MV-4-11 (cell line): ENCODE measurements around the gene CHRM1.
"Not testable (repeated sequence)": the region's sequence is repeated elsewhere in the genome, so short reads cannot be mapped to it uniquely, and the experiment has no call there.

Experiments used
- DNase-seq: peaks from one replicate; lab custom pipeline; 2025; lab: John Stamatoyannopoulos, UW

CHRM1 gene

GRCh38 chr11:62921201-62921572, at the start of gene CHRM1:
Gene CHRM1 (minus strand): TSS chr11:62921363. CDS start chr11:62911100, 10,263 bp downstream.
- DNase-seq, result no peak

- no peak for DNase-seq
Measured at GRCh38 chr11:62965574-62965973, 44.4 kb upstream of the CHRM1 start.

- no peak for DNase-seq
Measured at GRCh38 chr11:62962391-62962790, 41.2 kb upstream of the CHRM1 start.

GRCh38 chr11:62961017-62961570, 39.9 kb upstream of the CHRM1 start:
- DNase-seq, result no peak

- no peak for DNase-seq
Measured at GRCh38 chr11:62959422-62959980, 38.3 kb upstream of the CHRM1 start.

GRCh38 chr11:62958547-62959421, 37.6 kb upstream of the CHRM1 start:
- DNase-seq, result no peak

- DNase-seq, result no peak
Measured at GRCh38 chr11:62957147-62957546, 36.0 kb upstream of the CHRM1 start.

GRCh38 chr11:62954478-62954877, 33.3 kb upstream of the CHRM1 start:
- no peak for DNase-seq

- no peak for DNase-seq
Measured at GRCh38 chr11:62953811-62954210, 32.6 kb upstream of the CHRM1 start.

- no peak for DNase-seq
Measured at GRCh38 chr11:62948765-62949320, 27.7 kb upstream of the CHRM1 start.

- not testable (repeated sequence) for DNase-seq
Measured at GRCh38 chr11:62945538-62945937, 24.4 kb upstream of the CHRM1 start.

GRCh38 chr11:62937528-62937927, 16.4 kb upstream of the CHRM1 start:
- DNase-seq, result not testable (repeated sequence)

- no peak for DNase-seq
Measured at GRCh38 chr11:62934496-62934785, 13.3 kb upstream of the CHRM1 start.

GRCh38 chr11:62933750-62934495, 12.8 kb upstream of the CHRM1 start:
- no peak for DNase-seq

- no peak for DNase-seq
Measured at GRCh38 chr11:62933285-62933684, 12.1 kb upstream of the CHRM1 start.

GRCh38 chr11:62931499-62932278, 10.5 kb upstream of the CHRM1 start:
- DNase-seq, result no peak

GRCh38 chr11:62930666-62931065, 9.5 kb upstream of the CHRM1 start:
- no peak for DNase-seq

GRCh38 chr11:62930157-62930556, 9.0 kb upstream of the CHRM1 start:
- DNase-seq, result no peak

- no peak for DNase-seq
Measured at GRCh38 chr11:62928011-62928410, 6.8 kb upstream of the CHRM1 start.

- DNase-seq, result no peak
Measured at GRCh38 chr11:62926680-62927455, 5.7 kb upstream of the CHRM1 start.
